ENCODE measurements around the gene GPHN.
"Not testable (repeated sequence)": the region's sequence is repeated elsewhere in the genome, so short reads cannot be mapped to it uniquely, and the experiment has no call there.

The GPHN gene

GRCh38 chr14:66827182-66827581 is 319.2 kb downstream of the GPHN start:
- no peak for DNase-seq

DNA sequence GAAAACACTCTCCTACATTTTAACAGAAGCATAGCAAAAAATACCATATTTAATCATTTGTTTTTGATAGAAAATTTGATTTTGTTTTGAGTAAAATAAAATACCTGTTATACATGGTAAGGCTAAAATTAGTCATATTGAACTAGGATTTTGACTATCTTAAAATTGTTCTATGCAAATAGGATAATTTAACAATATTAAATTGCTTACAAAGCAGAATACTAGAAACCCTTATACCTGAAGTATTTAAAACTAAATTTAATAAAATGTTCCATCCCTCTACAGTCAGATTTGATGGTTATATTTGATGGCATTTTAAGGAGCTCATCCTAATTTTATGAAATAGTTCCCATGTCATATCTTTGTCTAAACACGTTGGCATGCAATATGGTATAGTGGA is 323.2 kb downstream of the GPHN start:
- DNase-seq = no peak

GRCh38 chr14:66833816-66834215 is 325.9 kb downstream of the GPHN start:
- no peak for DNase-seq

GRCh38 chr14:66837436-66837835 is 329.5 kb downstream of the GPHN start:
- DNase-seq = not testable (repeated sequence)

DNA sequence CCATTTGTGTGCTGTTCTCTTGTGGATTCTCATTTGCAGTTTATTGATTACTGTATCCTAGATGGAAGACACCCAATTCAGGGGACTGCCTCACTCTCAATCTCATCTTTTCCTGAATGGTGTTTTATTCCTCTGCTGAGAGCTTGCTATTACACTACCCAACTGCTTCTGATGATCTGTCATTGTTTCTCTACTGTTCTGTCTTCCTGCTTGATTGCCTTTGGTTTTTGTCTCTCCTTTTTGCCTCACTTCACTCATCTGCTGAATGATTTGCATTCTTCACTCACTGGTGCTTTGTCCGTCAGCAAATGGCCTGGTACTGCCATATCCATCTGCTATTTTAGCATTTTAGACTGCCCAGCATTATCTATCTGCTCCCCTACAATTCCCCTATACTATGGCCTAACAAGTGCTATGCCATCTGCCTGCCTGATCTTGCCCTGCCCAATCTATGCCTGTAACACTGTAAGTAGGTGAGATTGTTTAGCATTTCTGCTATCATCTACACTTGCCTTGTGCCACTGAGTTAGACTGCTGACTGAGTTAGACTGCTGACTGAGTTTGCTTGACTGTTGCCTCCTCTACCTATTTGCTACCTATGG is 335.1 kb downstream of the GPHN start:
- no peak for DNase-seq

GRCh38 chr14:66850258-66850888 is 342.4 kb downstream of the GPHN start:
- DNase-seq = no peak

DNA sequence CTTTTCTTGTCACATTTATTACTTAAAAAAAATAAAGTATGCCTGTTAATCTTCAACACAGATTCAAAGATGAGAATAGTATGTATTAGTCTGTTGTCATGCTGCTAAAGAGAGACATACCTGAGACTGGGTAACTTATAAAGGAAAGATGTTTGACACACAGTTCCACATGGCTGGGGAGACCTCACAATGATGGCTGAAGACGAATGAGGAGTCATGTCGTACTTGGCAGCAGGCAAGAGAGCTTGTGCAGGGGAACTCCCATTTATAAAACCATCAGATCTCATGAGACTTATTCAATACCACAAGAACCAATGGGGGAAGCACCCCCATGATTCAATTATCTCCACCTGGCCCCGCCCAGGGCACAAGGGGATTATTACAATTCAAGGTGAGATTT is 345.4 kb downstream of the GPHN start:
- no peak for DNase-seq

DNA sequence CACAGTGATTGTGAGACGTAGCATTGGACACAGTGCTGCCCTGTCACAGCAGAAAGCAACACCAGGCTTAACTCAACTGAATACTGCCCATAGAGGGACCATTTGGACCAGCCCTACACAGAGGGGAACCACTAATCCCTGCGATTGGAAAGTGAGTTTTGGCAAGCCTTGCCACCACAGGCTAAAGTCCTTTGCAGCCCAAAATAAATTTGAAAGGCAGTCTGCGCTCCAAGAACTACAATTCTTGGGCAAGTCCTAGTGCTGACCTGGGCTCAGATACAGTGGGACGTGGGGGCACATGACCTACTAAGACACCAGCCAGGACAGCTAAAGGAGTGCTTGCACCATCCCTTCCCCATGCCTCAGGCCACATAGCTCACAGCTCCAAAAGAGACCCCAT is 349.9 kb downstream of the GPHN start:
- no peak for DNase-seq

- no peak for DNase-seq
Measured at GRCh38 chr14:66859063-66859671, 351.2 kb downstream of the GPHN start.

GRCh38 chr14:66881596-66881995 is 373.6 kb downstream of the GPHN start:
- DNase-seq = no peak

GRCh38 chr14:66884149-66884548 is 376.2 kb downstream of the GPHN start:
- DNase-seq = no peak

- DNase-seq = no peak
Measured at GRCh38 chr14:66900719-66901118, 392.8 kb downstream of the GPHN start.

DNA sequence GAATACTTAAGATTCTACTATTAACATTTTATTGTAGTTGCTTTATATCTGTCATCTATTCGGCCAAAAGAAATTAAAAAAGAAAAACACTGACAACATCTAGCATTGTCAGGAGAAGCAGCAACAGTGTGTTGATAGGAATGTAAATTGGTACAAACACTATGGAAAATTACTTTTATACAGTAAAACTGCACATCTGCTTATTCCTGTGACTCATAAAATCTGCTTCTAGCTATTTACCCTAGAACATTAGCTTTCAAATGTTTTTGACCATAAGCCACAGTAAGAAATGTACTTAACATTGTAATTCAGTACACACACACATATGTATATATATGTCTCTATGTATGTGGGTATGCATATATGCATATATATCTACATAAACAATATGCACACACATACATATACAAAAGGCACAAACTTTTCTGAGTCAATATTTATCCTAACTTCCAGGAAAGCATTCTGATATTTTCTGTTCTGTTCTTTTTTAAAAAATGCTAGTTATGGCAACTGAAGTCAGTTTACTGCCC is 402.4 kb downstream of the GPHN start:
- DNase-seq = no peak

DNA sequence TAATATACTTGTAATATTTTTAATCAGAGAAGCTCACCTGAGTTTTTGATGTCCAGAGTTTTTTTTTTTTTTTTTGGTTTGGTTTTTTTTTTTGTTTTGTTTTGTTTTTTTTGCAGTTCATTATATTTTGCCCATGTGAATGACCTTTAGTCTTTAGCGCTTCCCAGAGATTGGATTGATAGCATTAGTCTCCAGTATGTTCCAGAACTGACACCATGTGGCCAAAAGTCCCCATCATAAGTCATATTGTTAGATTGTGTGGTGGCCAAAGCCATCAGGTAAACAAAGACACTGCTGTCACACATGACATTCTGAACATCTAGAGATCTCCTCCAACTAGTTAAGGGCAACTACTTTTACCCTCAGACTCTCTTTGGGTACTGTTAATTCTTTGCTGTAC is 408.5 kb downstream of the GPHN start:
- no peak for DNase-seq

GRCh38 chr14:66918527-66918926 is 410.6 kb downstream of the GPHN start:
- no peak for DNase-seq

GRCh38 chr14:66920196-66920595 is 412.2 kb downstream of the GPHN start:
- DNase-seq = no peak

- DNase-seq = no peak
Measured at GRCh38 chr14:66923251-66923650, 415.3 kb downstream of the GPHN start.

GRCh38 chr14:66939409-66939808 is 431.5 kb downstream of the GPHN start:
- DNase-seq = no peak

DNA sequence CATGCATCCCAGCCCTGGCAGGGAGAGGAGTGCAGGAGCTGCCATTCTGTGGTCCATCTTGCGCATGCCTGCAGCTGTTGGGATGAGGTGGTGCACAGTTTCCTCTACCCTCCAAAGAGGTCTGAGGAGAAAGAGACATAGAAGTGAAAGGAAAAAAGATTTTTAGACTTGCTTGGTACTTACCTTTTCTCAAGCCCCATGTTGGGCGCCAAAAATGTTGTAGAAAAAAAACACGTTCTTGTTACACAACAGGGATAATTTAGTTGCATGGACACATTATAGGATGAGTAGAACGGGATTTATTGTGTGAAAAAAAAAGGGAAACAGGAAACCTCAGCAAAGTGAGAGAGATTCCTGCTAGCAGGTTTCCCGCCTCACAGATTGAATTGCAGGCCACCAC is 436.9 kb downstream of the GPHN start:
- no peak for DNase-seq

GRCh38 chr14:66955159-66955558 is 447.2 kb downstream of the GPHN start:
- no peak for DNase-seq

DNA sequence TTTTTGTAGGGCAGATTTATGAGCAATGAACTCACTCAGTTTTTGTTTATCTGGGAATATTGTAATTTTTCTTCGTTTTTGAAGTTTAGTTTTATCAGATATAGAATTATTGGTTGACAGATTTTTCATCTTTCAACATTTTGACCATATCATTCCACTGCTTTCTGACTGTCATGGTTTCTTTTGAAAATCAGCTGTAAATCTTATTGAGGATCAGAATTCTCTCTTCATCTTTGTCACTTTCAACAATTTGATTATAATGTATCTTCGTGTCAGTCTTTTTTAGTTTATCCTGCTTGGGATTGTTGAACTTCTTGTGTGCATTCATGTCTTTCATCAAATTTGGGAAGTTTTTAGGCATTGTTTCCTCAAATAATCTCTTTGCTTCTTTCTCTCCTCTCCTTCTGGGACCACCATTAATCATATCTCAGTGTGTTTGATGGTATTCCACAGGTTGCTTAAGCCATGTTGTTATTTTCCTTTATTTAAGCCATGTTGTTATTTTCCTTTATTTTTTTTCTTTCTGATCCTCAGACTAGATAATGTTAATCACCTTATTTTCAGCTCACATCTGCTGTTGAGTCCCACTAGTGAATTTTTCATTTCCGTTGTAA is 451.6 kb downstream of the GPHN start:
- DNase-seq = no peak

DNA sequence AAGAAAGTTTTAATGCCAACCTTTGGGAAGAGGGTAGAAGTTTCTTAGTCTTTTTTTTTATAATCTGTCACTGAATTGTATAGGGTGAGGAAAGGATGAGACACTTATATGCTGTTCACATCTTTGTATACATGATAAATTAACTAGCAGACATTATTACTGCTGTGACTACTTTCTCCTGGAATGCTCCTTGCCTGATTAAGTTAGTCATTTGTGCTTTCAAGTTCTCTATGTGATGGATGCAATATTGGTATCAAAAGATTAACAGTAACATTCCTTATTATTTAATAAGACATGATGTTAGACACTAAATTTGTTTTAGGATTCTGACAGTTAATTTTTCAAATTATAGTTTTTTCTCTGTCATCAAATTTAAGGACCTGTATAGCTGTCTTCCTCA is 457.9 kb downstream of the GPHN start:
- DNase-seq = no peak

- no peak for DNase-seq
Measured at GRCh38 chr14:66972469-66972868, 464.5 kb downstream of the GPHN start.

DNA sequence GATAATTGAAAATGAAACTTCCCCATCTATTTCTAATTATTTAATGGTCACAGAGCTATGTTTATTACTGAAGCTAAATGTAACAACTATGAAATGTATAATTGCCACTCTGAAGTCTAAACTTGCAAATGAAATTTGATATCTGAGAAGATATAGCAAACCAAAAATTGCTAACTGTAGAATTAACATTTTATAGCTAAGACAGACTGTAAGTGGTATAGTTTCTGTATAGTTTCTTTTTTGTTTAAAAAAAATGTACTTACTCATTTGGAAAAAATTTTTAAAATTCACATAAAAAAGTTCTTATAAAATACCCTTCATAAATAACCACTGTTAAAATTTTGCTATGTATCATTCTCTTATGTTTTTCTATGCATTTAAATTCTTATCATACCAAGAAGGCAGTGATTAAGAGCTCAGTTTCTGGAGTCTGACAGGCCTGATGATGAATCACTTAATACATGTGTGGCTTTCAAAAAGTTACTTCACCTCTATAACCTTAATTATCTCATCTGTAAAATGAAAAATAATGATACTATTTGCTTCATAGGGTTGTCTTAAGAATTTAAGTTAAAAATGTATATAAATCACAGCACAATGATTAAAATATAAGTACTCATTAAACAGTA is 466.6 kb downstream of the GPHN start:
- no peak for DNase-seq
